ENCODE measurements around the gene SLC35B2. TPM values are rescaled to one million over a fixed set of nuclear protein-coding genes. Genes with fewer than 3 reads are reported as not detected.

The SLC35B2 gene
- total and polyA plus RNA-seq, 10 of the 15 experiments (the other 5 are each of a cell fraction or from before 2014, with no cell fraction given): 11.3 to 45.4 (median 33.8) TPM

DNA sequence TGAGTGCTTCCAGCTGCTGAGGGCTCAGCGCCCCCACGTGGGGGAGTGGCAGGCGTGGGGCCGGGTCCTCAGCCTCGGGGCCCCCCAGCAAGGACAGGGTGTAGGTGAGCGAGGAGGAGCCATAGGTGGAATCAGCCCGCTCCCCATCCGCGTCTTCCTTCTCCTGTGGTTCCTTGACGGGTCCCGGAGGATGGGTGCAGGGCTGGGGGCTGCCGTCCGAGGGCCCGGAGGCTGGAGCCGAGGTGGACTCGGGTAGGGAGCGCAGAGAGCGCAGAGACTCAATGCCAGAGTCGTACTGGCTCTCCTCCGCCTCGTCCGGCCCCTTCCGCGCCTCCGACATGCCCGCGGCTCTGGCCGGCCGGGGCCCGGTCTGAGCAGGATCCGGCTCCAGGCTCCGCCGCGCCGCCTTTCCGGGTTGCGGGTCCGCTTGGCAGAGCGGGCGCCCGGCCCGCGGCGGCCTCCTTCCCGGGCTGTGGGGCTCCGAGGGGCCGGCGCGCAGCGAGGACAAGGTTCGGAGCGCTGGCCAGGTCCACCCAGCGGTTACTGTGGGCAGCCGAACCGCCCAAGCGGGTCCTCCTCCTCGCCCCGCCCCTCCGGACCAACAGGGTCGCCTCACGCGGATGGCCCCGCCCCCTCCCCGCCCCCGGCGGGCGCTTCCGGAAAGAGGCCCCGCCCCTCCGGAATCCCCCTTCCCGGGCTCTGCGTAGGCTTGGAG, 7.8 kb upstream of the SLC35B2 start, which contains the start of gene NFKBIE (continued):
- TF ChIP-seq, protein P1, sequence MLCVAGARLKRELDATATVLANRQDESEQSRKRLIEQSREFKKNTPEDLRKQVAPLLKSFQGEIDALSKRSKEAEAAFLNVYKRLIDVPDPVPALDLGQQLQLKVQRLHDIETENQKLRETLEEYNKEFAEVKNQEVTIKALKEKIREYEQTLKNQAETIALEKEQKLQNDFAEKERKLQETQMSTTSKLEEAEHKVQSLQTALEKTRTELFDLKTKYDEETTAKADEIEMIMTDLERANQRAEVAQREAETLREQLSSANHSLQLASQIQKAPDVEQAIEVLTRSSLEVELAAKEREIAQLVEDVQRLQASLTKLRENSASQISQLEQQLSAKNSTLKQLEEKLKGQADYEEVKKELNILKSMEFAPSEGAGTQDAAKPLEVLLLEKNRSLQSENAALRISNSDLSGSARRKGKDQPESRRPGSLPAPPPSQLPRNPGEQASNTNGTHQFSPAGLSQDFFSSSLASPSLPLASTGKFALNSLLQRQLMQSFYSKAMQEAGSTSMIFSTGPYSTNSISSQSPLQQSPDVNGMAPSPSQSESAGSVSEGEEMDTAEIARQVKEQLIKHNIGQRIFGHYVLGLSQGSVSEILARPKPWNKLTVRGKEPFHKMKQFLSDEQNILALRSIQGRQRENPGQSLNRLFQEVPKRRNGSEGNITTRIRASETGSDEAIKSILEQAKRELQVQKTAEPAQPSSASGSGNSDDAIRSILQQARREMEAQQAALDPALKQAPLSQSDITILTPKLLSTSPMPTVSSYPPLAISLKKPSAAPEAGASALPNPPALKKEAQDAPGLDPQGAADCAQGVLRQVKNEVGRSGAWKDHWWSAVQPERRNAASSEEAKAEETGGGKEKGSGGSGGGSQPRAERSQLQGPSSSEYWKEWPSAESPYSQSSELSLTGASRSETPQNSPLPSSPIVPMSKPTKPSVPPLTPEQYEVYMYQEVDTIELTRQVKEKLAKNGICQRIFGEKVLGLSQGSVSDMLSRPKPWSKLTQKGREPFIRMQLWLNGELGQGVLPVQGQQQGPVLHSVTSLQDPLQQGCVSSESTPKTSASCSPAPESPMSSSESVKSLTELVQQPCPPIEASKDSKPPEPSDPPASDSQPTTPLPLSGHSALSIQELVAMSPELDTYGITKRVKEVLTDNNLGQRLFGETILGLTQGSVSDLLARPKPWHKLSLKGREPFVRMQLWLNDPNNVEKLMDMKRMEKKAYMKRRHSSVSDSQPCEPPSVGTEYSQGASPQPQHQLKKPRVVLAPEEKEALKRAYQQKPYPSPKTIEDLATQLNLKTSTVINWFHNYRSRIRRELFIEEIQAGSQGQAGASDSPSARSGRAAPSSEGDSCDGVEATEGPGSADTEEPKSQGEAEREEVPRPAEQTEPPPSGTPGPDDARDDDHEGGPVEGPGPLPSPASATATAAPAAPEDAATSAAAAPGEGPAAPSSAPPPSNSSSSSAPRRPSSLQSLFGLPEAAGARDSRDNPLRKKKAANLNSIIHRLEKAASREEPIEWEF (IDR thresholded peaks at IDR 0.05; ENCODE audit: insufficient replicate concordance, low read depth, low read length): no peak
- no peak for TF ChIP-seq TCF12 (IDR thresholded peaks at IDR 0.05; ENCODE audit: low read depth, low read length)
- TF ChIP-seq STAT3 (IDR thresholded peaks at IDR 0.05; ENCODE audit: low read depth, low read length): no peak
- no peak; the same call in 1 of the 2 replicates for TF ChIP-seq TCF3 (IDR thresholded peaks at IDR 0.05; ENCODE audit: borderline replicate concordance, insufficient read depth, low read depth, low read length)
- TF ChIP-seq, protein P2, sequence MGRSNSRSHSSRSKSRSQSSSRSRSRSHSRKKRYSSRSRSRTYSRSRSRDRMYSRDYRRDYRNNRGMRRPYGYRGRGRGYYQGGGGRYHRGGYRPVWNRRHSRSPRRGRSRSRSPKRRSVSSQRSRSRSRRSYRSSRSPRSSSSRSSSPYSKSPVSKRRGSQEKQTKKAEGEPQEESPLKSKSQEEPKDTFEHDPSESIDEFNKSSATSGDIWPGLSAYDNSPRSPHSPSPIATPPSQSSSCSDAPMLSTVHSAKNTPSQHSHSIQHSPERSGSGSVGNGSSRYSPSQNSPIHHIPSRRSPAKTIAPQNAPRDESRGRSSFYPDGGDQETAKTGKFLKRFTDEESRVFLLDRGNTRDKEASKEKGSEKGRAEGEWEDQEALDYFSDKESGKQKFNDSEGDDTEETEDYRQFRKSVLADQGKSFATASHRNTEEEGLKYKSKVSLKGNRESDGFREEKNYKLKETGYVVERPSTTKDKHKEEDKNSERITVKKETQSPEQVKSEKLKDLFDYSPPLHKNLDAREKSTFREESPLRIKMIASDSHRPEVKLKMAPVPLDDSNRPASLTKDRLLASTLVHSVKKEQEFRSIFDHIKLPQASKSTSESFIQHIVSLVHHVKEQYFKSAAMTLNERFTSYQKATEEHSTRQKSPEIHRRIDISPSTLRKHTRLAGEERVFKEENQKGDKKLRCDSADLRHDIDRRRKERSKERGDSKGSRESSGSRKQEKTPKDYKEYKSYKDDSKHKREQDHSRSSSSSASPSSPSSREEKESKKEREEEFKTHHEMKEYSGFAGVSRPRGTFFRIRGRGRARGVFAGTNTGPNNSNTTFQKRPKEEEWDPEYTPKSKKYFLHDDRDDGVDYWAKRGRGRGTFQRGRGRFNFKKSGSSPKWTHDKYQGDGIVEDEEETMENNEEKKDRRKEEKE (IDR thresholded peaks at IDR 0.05): no peak
- no peak for TF ChIP-seq SUZ12 (IDR thresholded peaks at IDR 0.05; ENCODE audit: unreplicated experiment)
- TF ChIP-seq ATF7 (IDR thresholded peaks at IDR 0.05; ENCODE audit: low read depth): no peak
- peak in 1 of 2 experiments; percentile 10; a peak in 1 of 4 replicates for TF ChIP-seq ETV6 (conservative IDR thresholded peaks at IDR 0.05 in 1 of 2, IDR thresholded peaks at IDR 0.05 in 1 of 2; ENCODE audit: borderline replicate concordance in 1 of 2, low read depth in 1 of 2)
- TF ChIP-seq GATAD2B (conservative IDR thresholded peaks at IDR 0.05; ENCODE audit: low read depth): peak; percentile 97
- TF ChIP-seq, protein P3, sequence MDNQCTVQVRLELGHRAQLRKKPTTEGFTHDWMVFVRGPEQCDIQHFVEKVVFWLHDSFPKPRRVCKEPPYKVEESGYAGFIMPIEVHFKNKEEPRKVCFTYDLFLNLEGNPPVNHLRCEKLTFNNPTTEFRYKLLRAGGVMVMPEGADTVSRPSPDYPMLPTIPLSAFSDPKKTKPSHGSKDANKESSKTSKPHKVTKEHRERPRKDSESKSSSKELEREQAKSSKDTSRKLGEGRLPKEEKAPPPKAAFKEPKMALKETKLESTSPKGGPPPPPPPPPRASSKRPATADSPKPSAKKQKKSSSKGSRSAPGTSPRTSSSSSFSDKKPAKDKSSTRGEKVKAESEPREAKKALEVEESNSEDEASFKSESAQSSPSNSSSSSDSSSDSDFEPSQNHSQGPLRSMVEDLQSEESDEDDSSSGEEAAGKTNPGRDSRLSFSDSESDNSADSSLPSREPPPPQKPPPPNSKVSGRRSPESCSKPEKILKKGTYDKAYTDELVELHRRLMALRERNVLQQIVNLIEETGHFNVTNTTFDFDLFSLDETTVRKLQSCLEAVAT (IDR thresholded peaks at IDR 0.05): peak; percentile 46; the same call in 1 of the 2 replicates
- no peak for TF ChIP-seq RCOR1 (conservative IDR thresholded peaks at IDR 0.05; ENCODE audit: low read depth, low read length)
- TF ChIP-seq, protein P4, sequence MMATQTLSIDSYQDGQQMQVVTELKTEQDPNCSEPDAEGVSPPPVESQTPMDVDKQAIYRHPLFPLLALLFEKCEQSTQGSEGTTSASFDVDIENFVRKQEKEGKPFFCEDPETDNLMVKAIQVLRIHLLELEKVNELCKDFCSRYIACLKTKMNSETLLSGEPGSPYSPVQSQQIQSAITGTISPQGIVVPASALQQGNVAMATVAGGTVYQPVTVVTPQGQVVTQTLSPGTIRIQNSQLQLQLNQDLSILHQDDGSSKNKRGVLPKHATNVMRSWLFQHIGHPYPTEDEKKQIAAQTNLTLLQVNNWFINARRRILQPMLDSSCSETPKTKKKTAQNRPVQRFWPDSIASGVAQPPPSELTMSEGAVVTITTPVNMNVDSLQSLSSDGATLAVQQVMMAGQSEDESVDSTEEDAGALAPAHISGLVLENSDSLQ (IDR thresholded peaks at IDR 0.05): peak; percentile 25; the same call in 1 of the 2 replicates
- no peak for TF ChIP-seq PML (IDR thresholded peaks at IDR 0.05; ENCODE audit: low read length)
- peak; percentile 75 for TF ChIP-seq SIN3A (IDR thresholded peaks at IDR 0.05; ENCODE audit: low read depth, low read length)
- TF ChIP-seq MEF2A (IDR thresholded peaks at IDR 0.05; ENCODE audit: insufficient read depth, low read depth, low read length): no peak
- TF ChIP-seq ZNF384 (IDR thresholded peaks at IDR 0.05; ENCODE audit: borderline replicate concordance, low read depth, low read length): no peak
- TF ChIP-seq, protein P5, sequence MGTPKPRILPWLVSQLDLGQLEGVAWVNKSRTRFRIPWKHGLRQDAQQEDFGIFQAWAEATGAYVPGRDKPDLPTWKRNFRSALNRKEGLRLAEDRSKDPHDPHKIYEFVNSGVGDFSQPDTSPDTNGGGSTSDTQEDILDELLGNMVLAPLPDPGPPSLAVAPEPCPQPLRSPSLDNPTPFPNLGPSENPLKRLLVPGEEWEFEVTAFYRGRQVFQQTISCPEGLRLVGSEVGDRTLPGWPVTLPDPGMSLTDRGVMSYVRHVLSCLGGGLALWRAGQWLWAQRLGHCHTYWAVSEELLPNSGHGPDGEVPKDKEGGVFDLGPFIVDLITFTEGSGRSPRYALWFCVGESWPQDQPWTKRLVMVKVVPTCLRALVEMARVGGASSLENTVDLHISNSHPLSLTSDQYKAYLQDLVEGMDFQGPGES (IDR thresholded peaks at IDR 0.05): no peak

Data from GM12878 (cell line).